Liver (tissue), 3 donors: Measurements from ENCODE around the gene PRKCH.

ENCODE experiments used
- CTCF ChIP-seq: fragments of 150-350 bp; IDR thresholded peaks from 2 replicates; pipeline ENCODE4 v1.5.1; 2017; ENCODE audit warnings: improper control_type of control experiment, low read depth, low read length; ENCODE audit not compliant: missing input control
- EGR1 ChIP-seq, 2 donors: IDR thresholded peaks; 2 replicates each; pipeline ENCODE4 v1.6.1; 2016 to 2018; ENCODE audit warnings: antibody characterized with exemption in 2 of 2, low read depth in 2 of 2
- GABPA ChIP-seq, 2 donors: IDR thresholded peaks in 1 of 2; conservative IDR thresholded peaks in 1 of 2; 2 replicates each; pipeline ENCODE4 v1.6.1; 2016; ENCODE audit warnings: antibody characterized with exemption in 2 of 2, mild to moderate bottlenecking in 1 of 2, moderate library complexity in 1 of 2
- HNF4G ChIP-seq: IDR thresholded peaks from 2 replicates; pipeline ENCODE4 v1.6.1; 2016; ENCODE audit warnings: antibody characterized with exemption
- MAX ChIP-seq: IDR thresholded peaks from 2 replicates; pipeline ENCODE4 v1.6.1; 2016; ENCODE audit warnings: antibody characterized with exemption
- RAD21 ChIP-seq, 2 donors: IDR thresholded peaks; 2 replicates each; pipeline ENCODE4 v1.6.1; 2016; ENCODE audit warnings: antibody characterized with exemption in 2 of 2, mild to moderate bottlenecking in 2 of 2
- RXRA ChIP-seq, 2 donors: IDR thresholded peaks; 2 replicates each; pipeline ENCODE4 v1.6.1; 2017 to 2018; ENCODE audit warnings: antibody characterized with exemption in 2 of 2, mild to moderate bottlenecking in 1 of 2
- SP1 ChIP-seq: IDR thresholded peaks from 2 replicates; pipeline ENCODE4 v1.6.1; 2018; ENCODE audit warnings: antibody characterized with exemption, mild to moderate bottlenecking
- TAF1 ChIP-seq: conservative IDR thresholded peaks from 2 replicates; pipeline ENCODE4 v1.6.1; 2016; ENCODE audit warnings: antibody characterized with exemption, mild to moderate bottlenecking
- YY1 ChIP-seq: IDR thresholded peaks from 2 replicates; pipeline ENCODE4 v1.6.1; 2016; ENCODE audit warnings: antibody characterized with exemption, mild to moderate bottlenecking
- TF ChIP-seq, protein P1 (sequence below): IDR thresholded peaks from 2 replicates; pipeline ENCODE4 v1.6.1; 2016; ENCODE audit warnings: antibody characterized with exemption
- donor health status: healthy.
- donor health status: healthy.

DNA sequence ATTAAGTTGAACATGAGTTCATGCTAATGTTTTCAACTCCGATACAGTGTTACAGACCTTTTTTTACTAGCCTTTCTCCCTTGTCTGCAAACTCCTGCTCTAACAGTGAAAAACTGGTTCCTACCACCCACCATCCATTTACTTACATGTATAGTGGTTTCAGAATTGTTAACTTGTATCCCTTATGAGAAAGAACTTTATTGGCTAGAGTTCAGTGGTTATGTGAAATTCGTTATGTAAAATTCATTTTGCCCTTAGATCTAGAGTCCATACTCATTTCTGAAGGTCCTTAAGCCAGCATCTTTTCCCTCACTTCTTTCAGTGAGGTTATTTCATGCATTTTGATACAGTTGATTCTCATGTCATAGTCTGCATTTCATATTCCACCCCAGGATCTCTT lies 51.0 kb downstream of the PRKCH start:
- TF ChIP-seq MAX (no peak), CTCF (no peak), GABPA (IDR thresholded peaks at IDR 0.05 in 1 of 2, conservative IDR thresholded peaks at IDR 0.05 in 1 of 2) (no peak), YY1 (no peak), EGR1 (IDR thresholded peaks at IDR 0.05; ENCODE audit: low read depth in 2 of 2) (no peak), SP1 (no peak), RAD21 (IDR thresholded peaks at IDR 0.05) (no peak), TAF1 (no peak), HNF4G (no peak), RXRA (IDR thresholded peaks at IDR 0.05) (no peak)
- TF ChIP-seq, protein P1, sequence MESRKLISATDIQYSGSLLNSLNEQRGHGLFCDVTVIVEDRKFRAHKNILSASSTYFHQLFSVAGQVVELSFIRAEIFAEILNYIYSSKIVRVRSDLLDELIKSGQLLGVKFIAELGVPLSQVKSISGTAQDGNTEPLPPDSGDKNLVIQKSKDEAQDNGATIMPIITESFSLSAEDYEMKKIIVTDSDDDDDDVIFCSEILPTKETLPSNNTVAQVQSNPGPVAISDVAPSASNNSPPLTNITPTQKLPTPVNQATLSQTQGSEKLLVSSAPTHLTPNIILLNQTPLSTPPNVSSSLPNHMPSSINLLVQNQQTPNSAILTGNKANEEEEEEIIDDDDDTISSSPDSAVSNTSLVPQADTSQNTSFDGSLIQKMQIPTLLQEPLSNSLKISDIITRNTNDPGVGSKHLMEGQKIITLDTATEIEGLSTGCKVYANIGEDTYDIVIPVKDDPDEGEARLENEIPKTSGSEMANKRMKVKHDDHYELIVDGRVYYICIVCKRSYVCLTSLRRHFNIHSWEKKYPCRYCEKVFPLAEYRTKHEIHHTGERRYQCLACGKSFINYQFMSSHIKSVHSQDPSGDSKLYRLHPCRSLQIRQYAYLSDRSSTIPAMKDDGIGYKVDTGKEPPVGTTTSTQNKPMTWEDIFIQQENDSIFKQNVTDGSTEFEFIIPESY: no peak
